IPS-15b (cell line): ENCODE measurements around the gene RPS21.
"Not testable (repeated sequence)": the region's sequence is repeated elsewhere in the genome, so short reads cannot be mapped to it uniquely, and the experiment has no call there.

ENCODE experiments used
- H3K27me3 ChIP-seq: one replicate; pipeline ENCODE4 v1.6.1; 2013; ENCODE audit warnings: low read length; ENCODE audit not compliant: control insufficient read depth, insufficient read depth
- H3K36me3 ChIP-seq: one replicate; pipeline ENCODE4 v1.6.1; 2013; ENCODE audit warnings: low read length; ENCODE audit not compliant: control insufficient read depth, insufficient read depth
- H3K4me1 ChIP-seq: one replicate; pipeline ENCODE4 v1.6.1; 2013; ENCODE audit warnings: mild to moderate bottlenecking, low read length; ENCODE audit not compliant: control insufficient read depth, insufficient read depth
- H3K4me3 ChIP-seq: one replicate; pipeline ENCODE4 v1.5.1; 2013; ENCODE audit warnings: low read depth, low read length
- H3K9ac ChIP-seq: one replicate; pipeline ENCODE4 v1.6.1; 2013; ENCODE audit warnings: low read depth, mild to moderate bottlenecking, low read length
- H3K9me3 ChIP-seq: one replicate; pipeline ENCODE4 v1.6.1; 2013; ENCODE audit warnings: mild to moderate bottlenecking, low read length; ENCODE audit not compliant: control insufficient read depth, insufficient read depth

RPS21 gene

DNA sequence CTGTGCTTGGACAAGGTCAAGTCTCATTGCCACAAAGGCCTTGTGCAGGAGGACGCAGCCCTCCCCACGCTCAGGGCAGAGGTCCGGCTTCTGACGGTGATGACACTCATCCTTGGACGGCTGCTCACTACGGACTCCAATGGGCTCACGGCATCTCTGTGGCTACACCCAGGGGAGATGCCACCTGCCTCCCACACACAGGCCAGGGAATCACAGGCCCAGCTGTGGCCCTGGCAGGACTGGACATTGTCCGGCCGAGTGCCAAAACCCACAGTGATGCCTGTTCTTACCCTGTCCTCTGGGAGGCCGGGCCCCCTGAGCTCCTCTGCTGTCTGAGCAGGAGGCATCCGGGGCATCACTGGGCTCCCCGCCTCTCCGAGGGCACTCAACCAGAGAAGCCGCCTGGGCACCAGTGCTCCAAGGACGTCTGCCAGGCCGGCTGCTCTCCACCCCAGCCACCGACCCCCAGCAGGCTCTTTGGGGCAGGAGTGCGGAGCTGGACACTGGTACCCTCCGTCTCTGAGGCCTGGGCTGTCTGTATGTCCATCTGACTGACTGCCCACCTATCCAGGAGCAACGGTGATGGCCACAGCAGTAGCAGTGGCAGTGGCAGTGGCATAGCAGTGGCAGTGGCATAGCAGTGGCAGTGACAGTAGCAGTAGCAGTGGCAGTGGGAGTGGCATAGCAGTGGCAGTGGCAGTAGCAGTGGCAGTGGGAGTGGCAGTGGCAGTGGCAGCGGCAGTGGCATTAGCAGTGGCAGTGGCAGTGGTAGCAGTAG is 38.6 kb downstream of the RPS21 start:
- Histone ChIP-seq H3K27me3 (no peaks in the 10 kb centered on the region), H3K9me3 (no peaks in the 10 kb centered on the region), H3K4me1 (peaks cover 2% of the 10 kb centered on the region), H3K36me3 (no peaks in the 10 kb centered on the region), H3K9ac (no peak overlapping the region), H3K4me3 (no peak overlapping the region)

DNA sequence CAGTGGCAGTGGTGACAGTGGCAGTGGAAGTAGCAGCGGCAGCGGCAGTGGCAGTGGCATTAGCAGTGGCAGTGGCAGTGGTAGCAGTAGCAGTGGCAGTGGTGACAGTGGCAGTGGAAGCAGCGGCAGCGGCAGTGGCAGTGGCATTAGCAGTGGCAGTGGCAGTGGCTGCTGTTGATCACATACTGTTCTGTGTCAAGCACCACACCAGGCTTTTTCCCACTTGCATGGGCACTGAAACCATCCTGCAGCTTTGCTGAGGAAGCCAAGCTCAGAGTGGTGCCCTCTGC is 39.1 kb downstream of the RPS21 start:
- not testable (repeated sequence) for H3K4me3 ChIP-seq, H3K9ac ChIP-seq, H3K27me3 ChIP-seq, H3K36me3 ChIP-seq, H3K9me3 ChIP-seq, H3K4me1 ChIP-seq

DNA sequence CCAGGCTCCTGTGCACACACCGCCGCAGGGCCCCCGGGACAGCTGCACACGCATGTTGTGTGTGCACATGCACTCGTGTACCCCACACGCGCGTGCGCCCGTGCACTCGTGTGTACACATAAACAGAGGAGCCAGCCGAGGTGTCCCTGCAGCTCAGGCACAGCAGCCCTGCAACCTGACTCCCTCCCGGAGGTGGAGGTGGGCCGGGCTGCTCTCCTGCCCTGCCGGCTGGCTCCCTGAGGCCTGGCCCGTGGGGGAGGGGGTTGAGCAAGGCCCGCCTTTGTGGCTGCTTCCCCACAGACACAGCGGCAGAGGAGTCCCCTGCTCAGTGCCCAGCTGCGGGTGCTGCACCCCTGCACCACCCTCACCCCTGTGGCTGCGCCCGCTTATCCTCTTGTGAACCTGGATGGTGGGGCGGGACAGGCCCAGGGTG is 39.8 kb downstream of the RPS21 start:
- Histone ChIP-seq H3K36me3 (no peaks in the 10 kb centered on the region), H3K27me3 (no peaks in the 10 kb centered on the region), H3K9ac (no peak overlapping the region), H3K4me3 (no peak overlapping the region), H3K4me1 (peaks cover 6% of the 10 kb centered on the region), H3K9me3 (no peaks in the 10 kb centered on the region)

DNA sequence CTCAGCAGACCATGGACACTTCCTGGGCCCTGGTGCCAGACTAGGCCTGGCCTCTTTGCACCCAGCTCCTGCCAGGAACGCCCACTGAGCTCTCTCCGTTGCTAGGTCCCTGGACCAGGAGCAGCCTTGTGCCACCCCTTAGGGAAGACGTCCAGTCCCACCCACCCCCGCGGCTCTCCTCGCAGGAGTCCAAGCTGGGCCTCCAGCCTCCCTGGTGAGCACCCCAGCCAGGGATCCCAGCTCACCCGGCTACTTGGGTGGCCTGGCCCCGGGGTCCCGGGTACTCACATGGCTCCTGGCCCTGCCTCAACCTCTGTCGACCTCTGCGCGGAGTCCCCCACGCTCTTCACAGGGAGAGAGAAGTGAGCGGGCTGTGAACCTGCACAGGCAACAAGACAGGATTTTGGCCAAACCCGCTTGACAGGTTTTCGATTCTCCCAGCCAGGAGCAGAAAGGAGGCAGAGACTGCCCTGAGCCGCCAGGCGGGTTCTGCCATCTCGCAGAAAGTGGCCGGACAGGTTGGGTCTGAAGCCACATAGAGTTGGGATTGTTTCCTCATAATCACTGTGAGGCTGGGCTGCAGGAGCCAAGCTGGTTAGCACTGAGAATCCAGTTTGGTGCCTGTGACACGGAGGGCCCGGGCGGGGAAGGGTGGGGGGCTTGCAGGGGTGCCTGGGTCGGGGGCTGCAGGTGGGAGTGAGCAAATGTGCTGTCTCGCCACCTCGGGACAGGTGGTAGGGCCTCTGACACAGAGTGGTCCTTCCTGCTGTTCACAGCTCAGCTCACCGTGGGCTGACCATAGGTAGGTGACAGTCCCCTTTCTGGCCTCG is 40.5 kb downstream of the RPS21 start, which contains the start of gene RBBP8NL:
Gene RBBP8NL, minus strand, starts transcription at position 368 of the 830 bp plus-strand sequence. CDS start 7,892 bp downstream, outside the sequence.
- peaks cover 6% of the 10 kb centered on the region for H3K4me1 ChIP-seq
- no peaks in the 10 kb centered on the region for H3K36me3 ChIP-seq
- H3K4me3 ChIP-seq: no peak within 1 kb of the TSS
- no peaks in the 10 kb centered on the region for H3K9me3 ChIP-seq
- no peaks in the 10 kb centered on the region for H3K27me3 ChIP-seq
- H3K9ac ChIP-seq: no peak within 1 kb of the TSS

DNA sequence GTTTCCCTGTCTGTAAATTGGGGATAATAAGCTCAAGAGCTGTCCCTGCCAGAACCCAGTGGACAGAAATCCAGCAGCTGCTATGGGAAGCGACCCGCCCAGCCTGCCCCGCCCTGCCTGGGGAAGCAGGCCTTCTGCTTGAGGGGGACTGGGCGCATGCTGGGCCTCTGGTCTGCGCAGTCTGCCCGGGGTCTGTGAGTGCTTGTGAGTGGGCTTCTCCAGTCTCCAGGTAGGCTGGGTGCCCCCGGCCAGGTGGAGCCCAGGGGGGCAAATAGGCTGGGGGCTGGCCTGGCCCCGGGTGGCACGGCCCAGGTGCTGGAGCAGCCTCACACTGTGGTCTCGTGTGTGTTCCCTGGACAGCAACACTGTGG is 41.1 kb downstream of the RPS21 start:
- H3K27me3 ChIP-seq: no peaks in the 10 kb centered on the region

DNA sequence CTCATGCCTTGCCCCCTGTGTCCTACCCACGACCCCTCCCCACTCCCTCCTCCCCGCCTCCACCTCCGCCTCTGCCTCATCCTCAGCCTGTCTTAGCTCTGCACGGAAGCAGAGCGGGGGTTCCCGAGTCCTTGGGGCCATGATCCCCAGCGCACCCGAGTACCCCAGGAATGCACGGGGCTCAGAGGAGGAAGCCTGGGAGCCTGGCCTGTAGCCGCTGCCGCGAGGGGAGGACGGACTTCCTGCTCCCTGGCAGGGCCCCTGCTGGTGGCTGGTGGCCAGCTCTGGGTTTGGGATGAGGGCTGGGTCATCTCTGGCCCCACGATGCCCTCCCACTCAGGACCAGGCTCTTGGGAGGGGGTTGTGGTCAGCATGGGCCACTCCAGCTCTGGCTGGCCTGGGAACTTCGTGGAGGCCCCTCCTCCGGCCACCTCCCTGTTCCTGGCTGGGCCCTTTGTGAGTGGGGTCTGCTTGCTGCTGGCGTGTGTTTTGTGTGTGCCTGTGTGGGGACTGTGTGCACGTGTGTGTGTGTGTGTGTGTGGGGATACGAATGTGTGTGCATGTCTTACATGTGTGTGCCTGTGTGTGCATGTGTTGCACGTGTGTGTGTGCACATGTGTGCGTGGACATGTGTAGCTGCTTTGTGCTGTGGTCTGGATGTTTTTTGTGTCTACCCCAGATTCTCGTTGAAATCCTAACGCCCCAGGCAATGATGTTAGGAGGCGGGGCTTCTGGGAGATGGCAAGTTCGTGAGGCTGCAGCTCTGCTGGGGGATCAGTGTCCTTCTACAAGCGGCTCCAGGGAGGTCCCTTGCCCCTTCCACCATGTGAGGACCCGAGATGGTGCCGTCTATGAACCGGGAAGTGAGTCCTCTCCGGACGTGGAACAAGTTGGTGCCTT is 41.7 kb downstream of the RPS21 start:
- H3K4me3 ChIP-seq: no peak overlapping the region
- H3K9me3 ChIP-seq: no peaks in the 10 kb centered on the region
- H3K36me3 ChIP-seq: no peaks in the 10 kb centered on the region
- H3K27me3 ChIP-seq: no peaks in the 10 kb centered on the region
- H3K9ac ChIP-seq: no peak overlapping the region
- H3K4me1 ChIP-seq: peaks cover 6% of the 10 kb centered on the region

More for the DNA sequence above, 41.1 kb downstream of the RPS21 start:
- no peak overlapping the region for H3K9ac ChIP-seq
- H3K4me3 ChIP-seq: no peak overlapping the region
- H3K36me3 ChIP-seq: no peaks in the 10 kb centered on the region
- H3K4me1 ChIP-seq: peaks cover 6% of the 10 kb centered on the region
- H3K9me3 ChIP-seq: no peaks in the 10 kb centered on the region

DNA sequence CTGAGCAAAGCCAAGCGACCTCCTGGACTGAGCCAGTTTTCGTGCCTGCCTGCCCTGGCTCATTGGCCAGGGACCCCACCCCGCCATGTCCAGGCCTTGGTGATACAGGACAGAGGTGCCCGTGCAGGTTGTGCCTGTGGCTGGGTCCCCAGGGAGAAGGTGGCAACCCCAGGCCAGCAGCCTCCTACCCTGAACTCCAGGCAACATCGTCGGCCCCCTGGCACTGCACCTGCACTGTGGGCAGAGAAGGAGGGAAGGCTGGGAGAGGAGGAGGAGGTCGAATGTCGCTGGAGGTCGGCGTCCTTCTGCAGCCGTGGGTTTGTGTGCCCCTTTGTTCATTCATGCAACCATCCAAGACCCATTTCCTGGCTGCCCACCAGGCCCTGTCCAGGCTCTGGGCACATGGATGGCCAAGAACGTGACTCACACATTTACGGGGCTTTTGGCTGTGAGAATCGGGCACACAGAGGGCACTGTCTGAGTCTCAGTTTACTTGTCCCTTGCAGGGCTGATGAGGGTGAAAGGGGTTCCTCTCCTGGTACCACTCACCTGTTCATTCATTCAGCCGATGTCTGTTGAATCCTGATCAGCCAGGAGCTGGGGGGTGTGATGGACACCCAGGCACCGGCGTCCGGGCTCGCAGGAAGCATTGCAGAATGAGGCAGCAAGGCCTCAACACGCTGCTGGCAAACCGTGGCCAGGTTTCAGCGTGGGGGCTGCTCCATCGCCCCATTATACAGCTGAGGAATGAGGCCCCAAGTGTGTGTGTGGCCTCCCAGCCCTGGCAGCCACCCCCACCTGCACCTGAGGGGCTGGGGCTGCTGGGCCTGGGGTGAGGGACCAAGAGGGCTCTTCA is 42.8 kb downstream of the RPS21 start:
- Histone ChIP-seq H3K36me3 (no peaks in the 10 kb centered on the region), H3K27me3 (no peaks in the 10 kb centered on the region), H3K4me1 (peaks cover 6% of the 10 kb centered on the region), H3K4me3 (no peak overlapping the region), H3K9ac (no peak overlapping the region), H3K9me3 (no peaks in the 10 kb centered on the region)

DNA sequence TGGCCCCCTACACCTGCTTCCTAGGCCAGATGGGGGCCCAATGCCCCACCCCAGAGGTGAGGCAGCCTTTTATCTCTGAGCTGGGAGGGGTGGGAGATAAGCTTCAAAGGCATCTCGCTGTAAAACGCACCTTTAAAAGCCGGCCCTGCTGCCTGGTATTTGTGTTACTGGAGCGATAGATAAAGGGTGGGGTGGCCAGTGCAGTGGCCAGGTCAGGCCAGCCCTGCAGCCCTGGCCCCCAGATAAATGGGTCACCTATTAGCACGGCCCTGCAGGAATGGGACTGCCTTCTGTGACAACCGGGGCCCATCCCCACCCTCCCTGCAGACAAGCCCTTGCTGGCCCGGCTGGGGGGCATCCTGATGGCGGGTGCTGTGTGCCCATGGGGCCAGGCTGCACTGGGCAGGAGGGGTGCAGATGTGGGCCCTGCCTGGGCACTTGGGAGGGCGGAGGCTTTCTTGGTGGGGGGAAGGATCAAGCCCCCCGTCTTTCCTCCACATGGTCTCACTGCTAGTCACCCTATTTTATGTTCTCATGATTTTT is 43.5 kb downstream of the RPS21 start:
- Histone ChIP-seq H3K36me3 (no peaks in the 10 kb centered on the region), H3K4me1 (peaks cover 6% of the 10 kb centered on the region), H3K9me3 (no peaks in the 10 kb centered on the region), H3K27me3 (no peaks in the 10 kb centered on the region), H3K4me3 (no peak overlapping the region), H3K9ac (no peak overlapping the region)

DNA sequence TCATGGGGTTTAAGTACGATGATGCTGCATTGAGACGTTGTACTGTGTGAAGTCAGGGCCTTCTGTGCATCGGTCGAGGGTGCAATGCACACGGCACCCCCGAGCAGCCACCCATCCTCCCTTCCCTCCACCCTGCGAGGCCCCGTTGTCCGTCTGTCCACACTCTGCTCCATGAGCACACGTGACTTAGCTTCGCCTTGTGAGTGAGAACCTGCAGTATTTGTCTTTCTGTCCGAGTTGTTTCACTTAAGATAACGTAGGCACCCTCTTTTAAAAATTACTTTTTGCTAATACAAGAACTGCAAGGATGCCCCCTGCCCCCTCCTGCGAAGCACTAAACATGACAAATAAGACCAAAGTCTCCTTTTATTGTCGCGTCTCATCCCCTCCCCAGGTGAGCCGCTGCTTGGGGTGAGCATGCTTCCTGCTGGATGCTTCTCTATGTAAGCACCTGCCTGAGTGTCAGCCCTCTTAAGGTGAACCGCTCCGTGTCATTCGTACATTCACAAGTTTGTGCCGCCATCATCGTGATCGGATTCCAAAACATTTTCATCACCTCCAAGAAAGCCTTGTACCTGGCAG is 44.1 kb downstream of the RPS21 start:
- H3K27me3 ChIP-seq: no peaks in the 10 kb centered on the region
- no peaks in the 10 kb centered on the region for H3K9me3 ChIP-seq
- H3K36me3 ChIP-seq: no peaks in the 10 kb centered on the region
- H3K4me1 ChIP-seq: peaks cover 6% of the 10 kb centered on the region
- H3K4me3 ChIP-seq: no peak overlapping the region
- H3K9ac ChIP-seq: no peak overlapping the region

DNA sequence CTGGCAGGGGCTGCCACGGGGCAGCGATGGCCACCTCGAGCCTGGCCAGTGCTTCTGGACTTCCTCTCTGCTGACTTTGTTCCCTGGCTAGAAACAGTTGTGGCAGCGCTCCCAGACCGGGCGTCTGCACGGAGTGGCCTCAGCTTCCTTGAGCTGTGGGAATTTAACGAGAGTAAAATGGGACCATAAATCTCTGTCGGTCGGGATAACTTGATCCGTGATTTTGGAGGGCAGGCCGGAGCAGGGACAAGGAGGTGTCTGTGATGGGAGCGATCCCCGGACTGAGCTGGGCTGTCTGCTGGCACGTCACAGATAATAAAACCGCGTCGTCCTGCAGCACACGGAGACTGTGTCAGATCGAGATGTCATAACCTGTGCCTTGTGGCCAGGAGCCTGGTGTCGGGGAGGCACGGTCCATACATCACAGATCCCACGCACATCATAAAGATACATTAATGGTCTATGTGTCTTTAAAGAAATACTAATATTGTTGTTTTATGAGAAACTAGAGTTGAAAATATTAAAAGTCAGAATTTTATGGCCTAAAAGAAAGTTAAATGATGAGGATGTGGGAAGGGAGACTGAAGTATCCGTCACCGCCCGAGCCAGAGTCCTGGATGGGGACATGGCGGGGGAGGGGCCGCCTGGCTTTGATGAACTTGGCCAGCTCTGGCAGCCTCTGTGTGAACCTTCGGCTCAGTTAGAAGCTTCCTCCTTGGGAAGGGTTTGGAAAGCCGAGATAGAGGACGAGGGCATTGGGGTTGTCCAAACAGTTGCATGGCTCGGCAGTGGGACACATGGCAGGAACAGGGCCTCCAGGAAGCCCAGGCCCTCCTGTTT is 47.0 kb downstream of the RPS21 start:
- H3K4me1 ChIP-seq: peaks cover 4% of the 10 kb centered on the region
- no peak overlapping the region for H3K4me3 ChIP-seq
- H3K27me3 ChIP-seq: no peaks in the 10 kb centered on the region

More for the DNA sequence above, 47.0 kb downstream of the RPS21 start:
- Histone ChIP-seq H3K9me3 (no peaks in the 10 kb centered on the region), H3K36me3 (no peaks in the 10 kb centered on the region), H3K9ac (no peak overlapping the region)
